NCI-H1436 treated with DMSO at 0.1 percent for 48 hours (cell line): ENCODE results near the gene DAAM1.

Experiments
- DNase-seq: peaks from one replicate; lab custom pipeline; 2025; lab: John Stamatoyannopoulos, UW

DAAM1 gene

GRCh38 chr14:59221568-59221967, 33.1 kb downstream of the DAAM1 start:
- no peak for DNase-seq

GRCh38 chr14:59224341-59224740, 35.9 kb downstream of the DAAM1 start:
- DNase-seq = no peak

- DNase-seq = no peak
These were observed 36.8 kb downstream of the DAAM1 start for GRCh38 chr14:59225281-59225680.

GRCh38 chr14:59228421-59228820, 40.0 kb downstream of the DAAM1 start:
- DNase-seq = no peak

GRCh38 chr14:59229653-59230406, 41.4 kb downstream of the DAAM1 start:
- no peak for DNase-seq

- DNase-seq = no peak
These were observed 47.7 kb downstream of the DAAM1 start for GRCh38 chr14:59236195-59236594.

GRCh38 chr14:59238216-59238615, 49.7 kb downstream of the DAAM1 start:
- no peak for DNase-seq

- peak; percentile 63 for DNase-seq
These were observed 50.6 kb downstream of the DAAM1 start for GRCh38 chr14:59239022-59239421.

- no peak for DNase-seq
These were observed 51.9 kb downstream of the DAAM1 start for GRCh38 chr14:59240356-59240755.

GRCh38 chr14:59241121-59241520, 52.7 kb downstream of the DAAM1 start:
- DNase-seq = no peak

- DNase-seq = no peak
These were observed 54.7 kb downstream of the DAAM1 start for GRCh38 chr14:59243174-59243573.

- no peak for DNase-seq
These were observed 56.1 kb downstream of the DAAM1 start for GRCh38 chr14:59244581-59244980.

- no peak for DNase-seq
These were observed 57.4 kb downstream of the DAAM1 start for GRCh38 chr14:59245809-59246295.

GRCh38 chr14:59246566-59246965, 58.1 kb downstream of the DAAM1 start:
- DNase-seq = no peak

GRCh38 chr14:59247801-59248584, 59.5 kb downstream of the DAAM1 start:
- DNase-seq = no peak

- DNase-seq = no peak
These were observed 60.6 kb downstream of the DAAM1 start for GRCh38 chr14:59249029-59249428.

- DNase-seq = no peak
These were observed 63.6 kb downstream of the DAAM1 start for GRCh38 chr14:59251811-59252771.

GRCh38 chr14:59252772-59253500, 64.5 kb downstream of the DAAM1 start:
- DNase-seq = no peak

- DNase-seq = no peak
These were observed 65.1 kb downstream of the DAAM1 start for GRCh38 chr14:59253527-59253926.

GRCh38 chr14:59254146-59254910, 65.9 kb downstream of the DAAM1 start:
- DNase-seq = no peak
